Endothelial cell of umbilical vein (primary cell): ENCODE data around the gene WDFY3. TPM values are rescaled to one million over a fixed set of nuclear protein-coding genes. Genes with fewer than 3 reads are reported as not detected.

Source experiments
- BruUV-seq: library from RNA; stranded (reverse); fragments of 400-500 nt; replicated peaks from 2 replicates; lab custom pipeline; 2021; lab: Mats Ljungman, UMichigan
- CTCF ChIA-PET: fragments of 300-600, 350-600 bp; sonication (Branson Sonifier 250); formaldehyde crosslinking; loops from one replicate; lab custom pipeline; 2021; ENCODE audit warnings: antibody characterized with exemption, inconsistent platforms; lab: Charles Lee
- POLR2A ChIA-PET: fragments of 300-600, 350-600 bp; sonication (Branson Sonifier 250); formaldehyde crosslinking; loops from one replicate; lab custom pipeline; 2021; ENCODE audit warnings: antibody characterized with exemption, inconsistent platforms; lab: Charles Lee
- DNase-seq: peaks from one replicate; pipeline ENCODE4 v3.0.0-alpha.2; 2011; ENCODE audit warnings: low read depth, low spot score
- FAIRE-seq: peaks from 2 replicates; lab custom pipeline; 2011; peaks lifted over from hg19 to GRCh38; lab: Jason Lieb, UNC
- H2AFZ ChIP-seq: 2 replicates; pipeline ENCODE4 v1.6.0; 2012; ENCODE audit warnings: low read depth, low read length, control low read depth, inconsistent platforms
- H3K27ac ChIP-seq: 2 replicates; pipeline ENCODE4 v1.5.1; 2011; ENCODE audit warnings: low read depth, mild to moderate bottlenecking, control low read depth, low read length, moderate library complexity; ENCODE audit not compliant: insufficient read depth
- H3K27me3 ChIP-seq, 2 experiments: 2 replicates each; pipeline versions ENCODE4 v1.6.0 to v1.6.1; 2011; ENCODE audit warnings: low read length in 2 of 2, mixed read lengths in 1 of 2; ENCODE audit not compliant: control insufficient read depth in 2 of 2, insufficient read depth in 2 of 2
- H3K36me3 ChIP-seq, 2 experiments: 2 replicates in 1 of 2; 3 replicates in 1 of 2; pipeline ENCODE4 v1.5.1; 2011; ENCODE audit warnings: low read length in 2 of 2, mild to moderate bottlenecking in 1 of 2, moderate library complexity in 1 of 2; ENCODE audit not compliant: control insufficient read depth in 2 of 2, insufficient read depth in 2 of 2; ENCODE audit errors: extremely low read depth in 1 of 2
- H3K4me1 ChIP-seq: 3 replicates; pipeline ENCODE4 v1.5.1; 2011; ENCODE audit warnings: mild to moderate bottlenecking, low read length; ENCODE audit not compliant: control insufficient read depth, insufficient read depth; ENCODE audit errors: extremely low read depth
- H3K4me2 ChIP-seq: 2 replicates; pipeline ENCODE4 v1.6.1; 2011; ENCODE audit warnings: low read length, control low read depth, mixed read lengths; ENCODE audit not compliant: insufficient read depth
- H3K4me3 ChIP-seq, 3 experiments: fragments of 200-600 bp in 1 of 3; sonication (generic), shearing (Covaris generic) in 1 of 3; replicated peaks in 1 of 3; 2 replicates each; pipeline ENCODE4 v1.5.1; 2011 to 2016; ENCODE audit warnings: control low read depth in 3 of 3, low read length in 3 of 3, mild to moderate bottlenecking in 2 of 3, inconsistent platforms in 1 of 3, low read depth in 1 of 3, moderate library complexity in 1 of 3; ENCODE audit not compliant: insufficient read depth in 1 of 3
- H3K79me2 ChIP-seq: 2 replicates; pipeline ENCODE4 v1.6.0; 2012; ENCODE audit warnings: low read length, inconsistent platforms; ENCODE audit not compliant: control insufficient read depth, insufficient read depth
- H3K9ac ChIP-seq: replicated peaks from 2 replicates; pipeline ENCODE3; 2011; ENCODE audit warnings: low read length, control low read depth; ENCODE audit not compliant: insufficient read depth; ENCODE audit errors: extremely low read depth
- H3K9me1 ChIP-seq: replicated peaks from 3 replicates; pipeline ENCODE4 v1.6.0; 2011; ENCODE audit warnings: mild to moderate bottlenecking, low read length; ENCODE audit not compliant: control insufficient read depth, insufficient read depth; ENCODE audit errors: extremely low read depth
- H3K9me3 ChIP-seq: replicated peaks from 2 replicates; pipeline ENCODE4 v1.5.1; 2012; ENCODE audit warnings: low read length, inconsistent platforms; ENCODE audit not compliant: control insufficient read depth, insufficient read depth
- H4K20me1 ChIP-seq: replicated peaks from 2 replicates; pipeline ENCODE3; 2011; ENCODE audit warnings: mild to moderate bottlenecking, low read length; ENCODE audit not compliant: control insufficient read depth, insufficient read depth; ENCODE audit errors: extremely low read depth
- CTCF ChIP-seq, 2 donors: IDR thresholded peaks; 1 replicate in 1 of 2; 2 replicates in 1 of 2; pipeline ENCODE4 v1.5.1; 2011; ENCODE audit warnings: low read length in 2 of 2, mild to moderate bottlenecking in 2 of 2, moderate library complexity in 2 of 2, control low read depth in 1 of 2, inconsistent platforms in 1 of 2, low read depth in 1 of 2; ENCODE audit not compliant: insufficient read depth in 1 of 2; ENCODE audit errors: extremely low read depth in 1 of 2
- EZH2 ChIP-seq: IDR thresholded peaks from 2 replicates; pipeline ENCODE4 v1.6.1; 2012; ENCODE audit warnings: borderline replicate concordance, low read depth, mild to moderate bottlenecking, moderate library complexity, low read length, inconsistent platforms; ENCODE audit not compliant: severe bottlenecking
- FOS ChIP-seq: IDR thresholded peaks from 2 replicates; pipeline ENCODE4 v1.6.1; 2011; ENCODE audit warnings: mild to moderate bottlenecking, low read length, moderate library complexity, borderline replicate concordance; ENCODE audit not compliant: insufficient read depth
- GATA2 ChIP-seq: IDR thresholded peaks from 2 replicates; pipeline ENCODE4 v1.7.0; 2011; ENCODE audit warnings: low read depth, mild to moderate bottlenecking, moderate library complexity, mixed read lengths, low read length; ENCODE audit not compliant: insufficient read length, insufficient read depth
- JUN ChIP-seq: IDR thresholded peaks from 2 replicates; pipeline ENCODE4 v1.6.1; 2011; ENCODE audit warnings: borderline replicate concordance, low read depth; ENCODE audit not compliant: insufficient read length, insufficient read depth
- MAX ChIP-seq: IDR thresholded peaks from 2 replicates; pipeline ENCODE4 v1.6.1; 2011; ENCODE audit not compliant: insufficient read depth, insufficient read length
- MYC ChIP-seq: IDR thresholded peaks from one replicate; pipeline ENCODE4 v1.6.1; 2011; ENCODE audit warnings: mild to moderate bottlenecking, low read depth, low read length
- POLR2A ChIP-seq: IDR thresholded peaks from 2 replicates; pipeline ENCODE4 v1.6.1; 2012; ENCODE audit warnings: low read depth, mild to moderate bottlenecking, control low read depth, low read length
- POLR2AphosphoS5 ChIP-seq: IDR thresholded peaks from 2 replicates; pipeline ENCODE4 v1.6.1; 2012; ENCODE audit warnings: low read depth, mild to moderate bottlenecking, control low read depth, low read length, moderate library complexity; ENCODE audit not compliant: insufficient read depth
- dilution Hi-C: fragments of 300-500 bp; cut with MboI; formaldehyde crosslinking; loops from one replicate; pipeline ENCODE4 v1.15.0; 2019; ENCODE audit warnings: low sequenced_read_pairs; ENCODE audit not compliant: extremely low pct_ligation_motif_present
- intact Hi-C: fragments of 100-400 bp; cut with micrococcal nuclease; formaldehyde crosslinking; loops from one replicate; pipeline ENCODE4 v1.10.0; 2022
- polyA plus RNA-seq, 4 experiments: library from polyadenylated mRNA; depleted of rRNA in 3 of 4; stranded (reverse) in 3 of 4; unstranded in 1 of 4; fragments of >200 nt; gene quantifications; 2 replicates each; pipeline versions ENCODE4 v1.2.1 to v1.2.3, GENCODE V29; 2011 to 2012; ENCODE audit warnings: missing spikeins in 1 of 4
- total RNA-seq: library from RNA; stranded (reverse); gene quantifications from 2 replicates; pipeline ENCODE4 v1.2.3, GENCODE V29; 2021

The WDFY3 gene
- total and polyA plus RNA-seq, 2 donors (not counting 3 experiments of a cell fraction or from before 2014, with no cell fraction given): 37.0 to 113 TPM

DNA sequence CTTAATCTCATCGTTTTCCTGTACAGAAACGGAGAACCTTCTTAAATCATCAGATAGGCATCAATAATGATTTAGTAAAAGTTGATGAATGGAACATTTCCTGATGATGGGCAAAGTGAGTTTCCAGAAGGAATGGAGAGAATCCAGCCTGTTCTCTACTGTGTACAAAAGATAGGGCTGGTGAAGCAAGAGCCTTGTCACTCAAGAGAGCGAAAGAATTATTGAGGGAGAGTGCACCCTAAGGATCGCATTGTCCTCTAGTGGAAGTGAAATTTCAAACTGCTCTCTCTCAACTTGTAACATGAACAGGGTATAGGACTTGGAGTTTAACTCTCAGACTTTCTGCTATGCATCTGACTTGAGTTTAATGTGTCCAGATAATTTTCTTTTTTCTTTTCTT lies 314.0 kb downstream of the WDFY3 start:
- H3K4me2 ChIP-seq: no peak overlapping the region
- peaks cover under 1 to 5% of the 10 kb centered on the region in 2 experiments for H3K27me3 ChIP-seq
- H3K27ac ChIP-seq: no peak overlapping the region
- DNase-seq (no peak), FAIRE-seq (no peak)
- no peaks in the 10 kb centered on the region for H3K4me1 ChIP-seq
- no peak for TF ChIP-seq FOS
- no peak for TF ChIP-seq JUN
- no peak for TF ChIP-seq POLR2AphosphoS5
- no peak for TF ChIP-seq CTCF (IDR thresholded peaks at IDR 0.05; ENCODE audit: extremely low read depth in 1 of 2, insufficient read depth in 1 of 2, low read depth in 1 of 2, low read length in 2 of 2)
- H3K9me1 ChIP-seq: no peaks in the 10 kb centered on the region
- no peak overlapping the region for H3K9ac ChIP-seq
- intact Hi-C loops (no loop called here), dilution Hi-C loops (no loop called here)
- H2AFZ ChIP-seq: no peak overlapping the region
- no peaks in the 10 kb centered on the region for H3K36me3 ChIP-seq
- no peaks in the 10 kb centered on the region for H4K20me1 ChIP-seq
- H3K4me3 ChIP-seq: no peak overlapping the region
- no TSS peak for BruUV-seq
- ChIA-PET POLR2A (no interaction called here), CTCF (no interaction called here)
- H3K79me2 ChIP-seq: no peaks in the 10 kb centered on the region
- H3K9me3 ChIP-seq: no peaks in the 10 kb centered on the region

DNA sequence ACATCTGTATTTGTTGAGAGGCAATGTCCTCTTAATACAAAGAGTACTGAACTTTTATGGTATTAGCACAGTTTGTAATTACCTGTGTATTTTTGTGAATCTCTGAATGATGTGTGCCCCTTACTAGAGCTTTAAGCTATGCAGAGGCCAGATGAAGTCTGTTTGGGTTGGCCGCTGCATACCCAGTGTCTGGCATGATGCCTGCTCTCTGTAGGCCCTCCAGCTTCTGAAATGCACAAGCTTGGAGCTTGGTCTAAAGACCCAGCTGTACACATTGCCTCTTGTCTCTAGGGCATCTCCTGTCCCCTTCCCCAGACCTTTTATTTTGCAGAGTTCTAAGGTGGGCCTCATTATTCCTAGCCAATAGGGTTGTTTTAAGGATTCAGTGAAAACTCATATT lies 315.0 kb downstream of the WDFY3 start:
- Histone ChIP-seq H3K36me3 (no peaks in the 10 kb centered on the region), H3K9ac (no peak overlapping the region), H3K27ac (no peak overlapping the region), H3K27me3 (peaks cover 3 to 5% of the 10 kb centered on the region in 2 experiments), H2AFZ (no peak overlapping the region), H3K9me1 (no peaks in the 10 kb centered on the region), H4K20me1 (no peaks in the 10 kb centered on the region), H3K4me1 (no peaks in the 10 kb centered on the region), H3K79me2 (no peaks in the 10 kb centered on the region), H3K4me3 (no peak overlapping the region), H3K4me2 (no peak overlapping the region), H3K9me3 (no peaks in the 10 kb centered on the region)
- dilution Hi-C loops: no loop called here
- FAIRE-seq (no peak), DNase-seq (no peak)
- ChIA-PET POLR2A (no interaction called here), CTCF (interaction anchor here (1.0 kb wide), 1 partner anchor 16 kb away, joined by 3 read pairs; no protein-coding TSS in a partner anchor)
- intact Hi-C loops: no loop called here
- no TSS peak for BruUV-seq
- TF ChIP-seq JUN (no peak), FOS (no peak), EZH2 (no peak), POLR2AphosphoS5 (no peak), CTCF (IDR thresholded peaks at IDR 0.05; ENCODE audit: extremely low read depth in 1 of 2, insufficient read depth in 1 of 2, low read depth in 1 of 2, low read length in 2 of 2) (no peak), MYC (no peak), MAX (no peak), GATA2 (no peak), POLR2A (no peak)
